SW480 (cell line): ENCODE results near the gene TSPAN15.

Source experiments
- DNase-seq: peaks from one replicate; pipeline ENCODE4 v3.0.0-alpha.2; 2016; ENCODE audit warnings: low spot score

Gene TSPAN15

DNA sequence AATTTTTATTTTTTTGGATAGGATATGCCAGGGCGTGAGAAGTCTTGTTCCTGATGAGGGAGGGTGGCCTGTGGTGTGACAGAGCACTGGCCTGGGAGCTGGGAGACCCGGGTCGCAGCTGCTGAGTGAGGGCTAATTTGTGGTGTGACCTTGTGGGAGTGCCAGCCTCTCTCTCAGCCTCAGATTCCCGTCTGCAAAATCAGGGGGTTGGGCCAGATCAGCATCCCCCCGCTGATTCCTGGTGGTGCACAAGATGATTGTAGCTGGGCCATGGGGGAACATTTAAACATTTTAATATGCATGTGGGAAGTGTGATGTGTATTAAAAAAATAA lies 14.9 kb downstream of the TSPAN15 start:
- DNase-seq, result no peak

DNA sequence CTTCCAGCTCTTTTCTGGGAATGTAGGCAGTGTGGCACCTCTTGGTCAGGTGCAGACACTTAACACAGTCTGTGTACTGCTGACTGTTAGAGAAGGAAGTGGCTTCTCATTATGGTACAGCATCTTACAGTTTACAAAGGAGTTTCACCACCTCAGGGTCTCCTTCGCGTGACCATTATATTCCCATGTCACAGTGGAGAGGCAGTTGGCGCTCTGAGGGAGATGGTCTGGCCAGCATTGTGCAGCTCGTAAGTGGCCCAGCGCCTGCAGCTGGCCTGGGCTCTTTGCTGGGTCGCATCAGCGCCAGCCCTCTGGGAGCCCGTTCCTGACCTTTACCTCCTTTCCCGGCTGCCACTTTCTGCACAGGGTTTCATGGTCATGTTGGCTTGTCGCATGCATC lies 15.4 kb downstream of the TSPAN15 start:
- DNase-seq, result no peak

DNA sequence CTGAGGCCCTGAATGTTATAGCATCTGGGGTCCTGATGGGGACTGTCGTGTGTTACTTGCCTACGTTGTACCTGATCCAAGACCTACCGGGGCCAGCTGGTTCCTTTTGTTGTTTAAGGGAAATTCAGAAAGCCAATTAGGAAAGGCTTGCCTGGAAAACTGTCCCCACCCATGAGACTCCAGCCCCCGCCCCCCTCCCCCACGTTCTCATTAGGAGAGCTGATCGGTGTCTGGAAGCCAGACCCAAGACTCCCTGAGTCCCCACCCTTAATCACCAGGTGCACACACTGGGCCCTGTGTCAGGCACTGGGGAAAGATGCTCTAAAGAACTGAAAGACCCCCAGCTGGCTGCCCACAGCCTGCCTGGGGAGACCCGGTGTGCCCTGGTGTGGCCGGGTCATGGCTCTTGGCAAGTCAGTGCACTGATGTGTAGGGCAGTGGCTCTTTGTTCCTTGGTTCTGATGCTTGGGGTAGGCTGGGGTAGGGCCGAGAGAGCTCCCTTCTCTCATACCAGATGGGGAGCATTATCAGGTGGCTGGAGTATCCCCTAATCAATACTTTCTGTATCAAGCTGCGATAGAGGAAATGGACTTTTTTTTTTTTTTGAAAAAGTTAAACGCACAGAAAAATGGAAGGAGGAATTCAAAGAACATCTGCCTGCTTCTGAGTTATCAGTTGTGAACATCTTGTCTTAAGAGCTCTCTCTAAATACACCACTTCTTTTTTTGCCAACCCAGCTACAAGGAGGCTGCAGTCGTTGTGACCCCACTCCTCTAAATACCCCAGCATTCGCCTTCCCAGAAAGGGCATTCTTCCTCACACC lies 16.9 kb downstream of the TSPAN15 start:
- DNase-seq, result no peak

DNA sequence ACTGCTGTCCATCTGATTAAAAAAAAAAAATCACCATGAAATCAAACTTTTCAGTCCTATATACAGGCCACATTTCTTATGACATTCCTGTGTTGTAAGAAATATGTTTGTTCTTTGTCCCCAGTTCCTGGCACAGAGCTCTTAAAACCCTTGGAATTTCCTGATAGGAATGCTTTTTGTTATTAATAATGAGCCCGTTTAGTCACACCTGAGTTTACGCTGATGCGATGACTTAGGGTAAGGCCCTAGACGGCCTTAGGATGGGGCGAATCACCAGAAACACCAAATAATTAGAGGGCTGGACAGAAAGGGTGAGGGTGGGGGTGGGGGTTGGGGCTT lies 17.5 kb downstream of the TSPAN15 start:
- DNase-seq, result no peak

DNA sequence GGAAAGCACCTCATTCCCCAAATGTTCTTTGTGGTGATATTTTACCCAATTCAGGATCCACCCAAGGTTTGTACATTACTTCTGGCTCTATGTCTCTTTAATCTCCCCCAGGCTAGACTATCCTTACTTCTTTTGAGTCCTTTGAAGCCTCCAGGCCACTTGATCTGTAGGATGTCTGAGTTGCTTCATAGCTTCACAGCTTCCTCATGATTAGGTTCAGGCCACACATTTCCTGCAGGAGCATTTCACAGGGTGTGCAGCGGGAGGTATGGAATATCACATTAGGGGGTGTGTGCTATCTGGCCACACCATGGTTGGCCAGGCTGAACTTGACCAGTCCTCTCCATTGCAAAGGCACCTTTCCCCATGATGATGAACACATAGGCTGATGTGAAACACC lies 18.7 kb downstream of the TSPAN15 start:
- DNase-seq, result no peak

DNA sequence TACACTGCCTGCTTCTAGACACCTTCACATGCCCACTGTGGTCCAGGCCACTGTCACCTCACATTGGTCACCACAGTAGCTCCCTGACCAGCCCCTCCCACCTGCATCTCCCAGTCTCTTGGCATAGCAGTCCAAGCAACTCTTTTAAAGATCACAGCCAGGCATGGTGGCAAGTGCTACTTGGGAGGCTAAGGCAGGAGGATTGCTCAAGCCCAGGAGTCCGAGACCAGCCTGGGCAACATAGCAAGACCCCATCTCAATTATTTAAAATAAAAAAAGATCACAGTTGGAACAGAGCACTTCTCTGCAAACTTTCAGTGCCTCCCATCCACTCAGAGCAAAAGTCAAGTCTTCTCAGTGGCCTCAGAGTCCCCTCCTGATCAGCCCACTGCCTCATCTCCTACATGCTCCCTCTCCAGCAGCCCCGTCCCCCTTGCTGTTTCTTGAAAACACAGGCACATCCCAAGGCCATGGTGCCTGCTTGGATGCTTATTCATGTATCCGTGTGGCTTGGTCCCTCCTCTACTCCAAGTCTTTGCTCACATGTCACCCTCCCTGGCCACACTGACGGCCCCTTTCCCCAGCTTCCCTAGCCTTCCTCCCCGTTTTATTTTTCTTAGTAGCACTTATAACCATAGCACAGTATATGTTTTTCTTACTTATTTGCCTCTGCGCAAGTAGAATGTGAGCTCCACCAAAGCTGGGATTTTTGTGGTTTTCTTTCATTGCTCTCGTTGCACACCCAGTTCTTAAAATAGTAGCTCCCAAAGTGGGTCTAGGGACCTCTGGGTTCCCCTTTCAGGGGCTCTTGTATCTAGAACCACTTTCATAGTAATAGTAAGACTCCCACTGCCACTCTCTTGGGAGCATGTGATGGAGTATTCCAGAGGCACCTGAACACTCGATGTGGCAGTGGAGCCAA lies 19.5 kb downstream of the TSPAN15 start:
- no peak for DNase-seq

DNA sequence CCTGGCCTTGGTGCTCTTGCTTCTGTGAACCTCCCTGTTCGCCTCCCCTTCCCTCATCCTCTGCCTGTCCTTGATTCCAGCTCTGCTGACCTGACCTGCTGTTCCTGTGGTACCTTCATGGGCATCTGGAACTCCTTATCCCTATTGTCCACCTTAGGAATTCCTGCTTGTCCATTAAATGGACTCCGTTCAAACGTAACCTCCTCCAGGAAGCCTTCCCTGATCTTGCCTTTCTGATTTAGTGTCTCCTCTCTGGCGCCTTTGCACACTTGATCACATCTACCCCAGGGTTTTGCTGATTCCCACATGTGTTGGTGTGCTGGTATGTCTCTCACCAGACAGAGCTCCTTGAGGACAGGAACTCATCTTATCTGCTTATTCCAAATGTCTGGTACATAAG lies 20.9 kb downstream of the TSPAN15 start:
- DNase-seq, result no peak

DNA sequence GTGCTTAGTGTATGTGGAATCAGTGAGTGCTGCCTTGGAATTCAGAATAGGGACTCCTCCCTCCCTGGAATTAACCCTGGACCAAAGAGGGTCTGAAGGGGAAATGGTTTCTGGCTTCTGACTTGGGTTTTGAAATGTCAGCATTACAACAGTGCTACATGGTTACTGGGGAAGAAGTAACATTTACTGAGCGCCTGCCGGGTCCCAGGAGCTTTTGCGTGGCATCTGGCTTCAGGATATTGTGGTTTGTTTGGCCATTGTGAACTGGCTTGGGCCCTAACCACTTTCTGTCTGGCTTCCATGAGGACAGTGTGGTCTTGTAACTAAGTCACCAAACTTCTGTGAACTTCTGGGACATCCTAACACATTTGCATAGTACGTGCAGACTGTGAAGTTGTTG lies 21.3 kb downstream of the TSPAN15 start:
- DNase-seq, result no peak

DNA sequence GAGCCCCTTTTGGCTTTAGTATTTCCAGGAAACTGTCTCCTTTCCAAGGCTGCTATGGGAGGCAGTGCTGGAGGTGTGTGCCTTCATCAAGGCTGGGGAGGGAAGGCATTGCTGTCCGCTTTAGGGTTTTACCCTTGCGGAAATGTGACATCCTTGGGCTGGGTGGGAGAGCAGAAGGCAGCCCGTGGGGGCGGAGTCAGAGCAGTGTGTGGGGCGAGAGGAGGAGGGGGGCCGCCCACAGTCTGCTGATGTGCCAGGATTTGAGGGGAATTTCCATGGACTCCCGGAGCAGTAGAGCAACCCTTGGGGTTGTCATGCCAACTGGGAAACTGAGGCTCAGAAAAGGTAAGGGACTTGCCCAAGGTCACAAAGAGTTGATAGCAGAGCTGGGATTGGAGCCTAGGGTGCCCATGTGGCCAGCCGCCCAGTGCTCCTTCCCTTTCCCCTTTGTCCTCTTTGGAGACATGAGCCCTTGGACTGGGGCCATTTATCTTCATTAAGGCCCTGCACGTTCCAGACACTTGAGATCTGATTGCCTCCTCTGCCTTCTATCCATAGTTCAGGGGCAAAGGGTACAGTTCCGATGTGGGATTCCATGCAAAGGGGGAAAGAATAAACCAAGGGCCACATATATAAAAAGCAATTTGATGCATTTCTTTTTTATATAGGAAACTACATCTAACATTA lies 22.2 kb downstream of the TSPAN15 start:
- no peak for DNase-seq

DNA sequence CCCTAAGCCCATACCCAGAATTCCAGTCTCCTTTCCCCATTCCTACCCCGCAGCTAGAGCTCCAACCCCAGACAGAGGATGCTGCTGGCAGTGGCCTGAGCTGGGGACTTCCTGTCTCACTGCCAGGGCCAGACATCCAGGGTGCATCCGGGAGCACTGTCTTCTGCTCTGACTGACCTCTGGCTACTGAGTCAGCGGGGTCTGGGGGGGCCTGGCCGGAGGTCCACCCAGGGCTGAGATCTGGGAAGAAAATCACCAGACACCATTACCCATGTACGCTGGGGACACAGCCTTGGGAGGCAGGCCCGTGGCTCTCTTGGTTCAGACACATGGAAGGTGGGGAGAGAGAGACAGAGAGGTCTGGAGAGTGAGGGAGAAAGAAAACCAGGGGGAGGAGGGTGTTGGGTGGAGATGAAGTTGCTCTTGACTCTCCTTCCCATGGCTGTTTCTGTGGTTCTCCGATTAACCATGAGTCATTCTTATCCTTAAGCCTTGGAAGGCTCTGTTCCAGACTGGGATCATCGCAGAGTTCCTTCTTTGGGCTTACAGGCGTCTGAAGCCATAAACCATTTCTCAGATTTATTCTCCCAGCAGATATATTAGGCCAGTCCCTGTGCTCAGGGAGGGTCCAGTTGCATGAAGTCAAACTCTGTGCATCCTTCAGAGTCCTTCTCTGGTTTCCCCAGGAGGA lies 23.6 kb downstream of the TSPAN15 start:
- no peak for DNase-seq

DNA sequence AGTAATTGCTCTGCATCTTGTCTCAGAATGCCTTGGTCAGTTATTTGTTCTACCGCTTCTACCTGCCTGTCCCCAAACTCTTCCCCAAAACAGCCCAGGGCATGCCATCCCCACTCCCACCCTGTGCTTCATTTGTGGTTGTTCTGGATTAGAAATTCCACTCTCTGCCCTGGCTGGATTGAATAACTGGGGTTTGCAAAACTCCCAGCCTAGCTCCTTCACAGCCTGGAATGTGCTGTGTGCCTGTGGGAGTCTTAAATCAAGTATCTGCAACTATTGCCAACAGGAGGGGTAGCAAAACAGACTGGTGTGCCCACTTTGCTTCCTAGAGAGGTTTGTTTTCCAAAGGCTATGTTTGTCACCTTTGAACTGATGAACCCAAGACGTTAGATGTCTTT lies 24.2 kb downstream of the TSPAN15 start:
- DNase-seq, result no peak

DNA sequence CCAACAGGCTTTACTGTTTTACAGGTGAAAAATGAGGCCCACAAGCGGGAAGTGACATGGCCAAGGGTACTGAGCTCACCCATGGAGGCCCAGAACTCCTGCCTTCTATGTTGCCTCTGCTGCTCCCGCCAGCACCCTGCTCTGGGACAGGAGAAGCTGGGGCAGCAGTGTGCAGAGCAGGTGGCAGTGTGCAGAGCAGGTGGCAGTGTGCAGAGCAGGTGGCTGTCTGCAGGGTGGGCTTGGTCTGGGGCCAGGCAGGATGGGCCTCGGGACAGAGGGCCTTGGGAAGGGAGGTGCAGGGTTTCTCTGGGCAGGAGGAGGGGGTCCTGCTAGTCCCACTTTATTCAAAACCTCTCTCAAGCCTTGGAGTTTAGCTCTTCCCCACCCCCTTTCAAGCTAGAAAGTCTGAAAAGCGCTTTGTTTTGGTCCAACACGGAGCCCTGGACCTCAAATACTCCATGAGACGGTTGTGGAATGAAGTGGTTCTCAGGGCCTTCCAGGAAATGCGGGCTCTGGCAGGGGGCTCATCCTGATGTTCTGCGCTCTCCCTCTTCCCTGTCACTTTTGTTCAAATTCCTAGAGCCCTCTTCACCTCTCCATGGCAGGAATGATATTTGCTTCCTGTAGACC lies 26.8 kb downstream of the TSPAN15 start:
- no peak for DNase-seq

DNA sequence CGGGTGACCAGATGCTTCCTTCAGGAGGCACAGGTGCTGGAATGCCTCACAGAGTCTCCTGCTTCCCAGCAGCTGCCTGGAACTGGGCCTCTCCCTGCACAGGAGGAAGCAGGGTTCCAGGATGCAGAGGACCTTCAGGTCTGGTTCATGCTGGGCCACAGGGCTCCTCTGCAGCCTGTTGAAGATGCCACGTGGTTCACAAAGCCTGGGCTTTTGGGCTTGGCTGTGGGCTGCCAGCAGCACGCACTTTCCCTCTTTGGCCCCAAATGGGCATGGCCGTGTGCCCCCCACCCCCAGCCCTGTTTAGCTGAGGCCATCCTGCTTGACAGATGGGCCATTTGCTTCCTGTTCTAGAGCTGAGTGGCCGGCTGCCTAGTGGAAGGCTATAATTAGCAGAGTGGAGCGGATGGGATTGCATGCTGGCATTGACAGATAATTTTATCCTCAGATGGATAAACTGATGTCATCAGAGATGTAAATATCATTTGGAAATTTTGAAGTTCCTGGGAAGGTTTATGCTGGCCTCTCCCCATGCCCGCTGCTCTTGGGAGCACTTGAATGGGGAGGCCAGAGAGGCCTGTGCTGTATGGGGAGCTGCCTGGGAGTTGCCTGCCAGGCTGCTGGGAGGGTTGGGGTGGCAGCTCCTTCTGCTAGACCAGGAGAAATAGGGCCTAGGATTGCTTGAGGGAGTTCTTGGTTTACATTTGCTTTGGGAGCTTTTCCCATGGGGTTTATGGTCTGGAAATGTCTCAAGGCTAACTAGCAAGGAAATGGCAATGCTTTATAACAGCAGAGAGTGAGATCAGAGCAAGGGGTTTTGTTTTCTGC lies 28.2 kb downstream of the TSPAN15 start:
- DNase-seq, result no peak

DNA sequence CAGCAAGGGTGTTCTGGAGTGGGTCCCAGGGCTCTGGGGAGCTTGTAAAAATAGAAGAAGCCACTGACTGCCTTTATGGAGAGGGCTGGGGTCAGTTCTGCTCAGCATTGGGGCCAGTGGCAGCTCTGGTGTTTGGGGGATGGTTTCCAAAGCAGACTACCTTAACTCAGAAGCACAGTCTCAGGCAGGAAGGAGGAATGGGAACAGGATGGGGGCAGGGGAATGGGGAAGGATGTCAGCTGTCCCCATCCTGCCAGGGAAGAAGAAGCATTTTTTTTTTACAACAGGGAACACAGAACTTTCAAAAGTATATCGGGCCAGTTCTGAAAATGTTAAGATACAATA lies 28.8 kb downstream of the TSPAN15 start:
- no peak for DNase-seq

DNA sequence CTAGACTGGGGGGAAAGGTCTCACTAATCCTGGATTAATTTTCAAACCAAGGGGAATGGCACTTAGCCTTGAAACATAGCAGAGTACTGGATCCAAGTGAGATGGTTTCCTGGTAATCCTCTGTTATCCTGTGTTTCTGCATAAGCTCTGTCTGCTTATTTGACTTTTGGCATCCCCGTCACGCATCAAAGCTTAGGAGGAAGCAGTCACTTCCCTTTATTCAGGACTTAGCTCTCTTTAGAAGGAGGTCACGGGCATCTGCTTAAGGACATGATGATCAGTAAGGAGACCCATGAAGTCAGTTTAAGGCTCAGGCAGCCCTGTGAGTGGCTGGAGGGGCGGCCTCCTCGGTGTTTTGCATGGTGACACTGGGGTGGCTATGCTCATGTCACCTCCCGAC lies 30.0 kb downstream of the TSPAN15 start:
- no peak for DNase-seq

DNA sequence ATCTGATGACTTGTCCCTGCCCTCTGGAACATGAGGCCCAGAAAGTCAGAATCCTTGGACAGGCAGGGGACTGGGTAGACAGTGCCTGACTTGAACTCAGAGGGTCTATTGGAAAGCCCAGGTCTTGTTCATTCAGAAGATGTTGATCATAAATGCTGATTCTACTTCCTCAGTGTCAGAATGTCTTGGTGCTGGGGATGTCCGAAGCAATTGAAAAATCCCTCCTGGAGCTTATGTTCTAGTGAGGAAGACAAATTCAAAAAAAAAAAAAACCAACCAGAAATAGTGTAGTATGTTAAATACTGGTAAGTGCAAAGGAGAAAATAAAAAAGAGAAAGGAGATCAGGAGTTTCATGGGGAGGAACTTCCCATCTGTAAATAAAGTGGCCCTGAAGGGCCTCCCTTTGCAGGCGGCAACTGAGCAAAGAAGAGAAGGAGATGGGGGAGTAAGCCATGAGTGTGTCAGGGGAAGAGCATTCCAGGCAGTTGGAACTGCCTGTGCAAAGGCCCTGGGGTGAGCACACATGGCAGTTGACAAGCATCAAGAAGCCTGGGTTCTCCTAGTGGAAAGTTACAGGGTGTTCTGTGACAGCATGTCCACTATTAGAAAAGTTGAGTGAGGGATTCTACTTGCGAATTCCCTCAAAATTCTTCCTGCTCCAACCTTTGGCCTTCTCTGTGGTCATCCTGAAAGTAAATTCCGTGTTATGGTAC lies 30.7 kb downstream of the TSPAN15 start:
- DNase-seq, result no peak

DNA sequence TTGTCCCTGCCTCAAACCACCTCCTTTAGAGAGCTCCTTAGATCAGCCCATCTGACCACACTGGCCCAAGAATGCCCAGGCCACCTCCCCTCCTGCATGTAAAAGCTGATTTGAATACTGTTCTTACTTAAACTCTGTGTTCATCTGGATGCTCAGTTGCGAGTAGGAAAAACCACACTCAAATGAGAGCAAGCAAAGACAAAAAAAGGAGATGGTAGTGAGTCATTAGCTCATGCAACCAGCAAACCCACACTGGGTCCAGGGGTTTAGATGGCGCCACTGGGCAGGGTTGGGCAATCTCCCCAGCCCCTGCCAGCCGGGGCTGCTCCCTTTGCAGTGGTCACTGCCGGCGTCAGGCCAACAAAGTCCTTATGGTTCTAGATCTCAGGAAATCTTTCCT lies 32.7 kb downstream of the TSPAN15 start:
- DNase-seq, result no peak

DNA sequence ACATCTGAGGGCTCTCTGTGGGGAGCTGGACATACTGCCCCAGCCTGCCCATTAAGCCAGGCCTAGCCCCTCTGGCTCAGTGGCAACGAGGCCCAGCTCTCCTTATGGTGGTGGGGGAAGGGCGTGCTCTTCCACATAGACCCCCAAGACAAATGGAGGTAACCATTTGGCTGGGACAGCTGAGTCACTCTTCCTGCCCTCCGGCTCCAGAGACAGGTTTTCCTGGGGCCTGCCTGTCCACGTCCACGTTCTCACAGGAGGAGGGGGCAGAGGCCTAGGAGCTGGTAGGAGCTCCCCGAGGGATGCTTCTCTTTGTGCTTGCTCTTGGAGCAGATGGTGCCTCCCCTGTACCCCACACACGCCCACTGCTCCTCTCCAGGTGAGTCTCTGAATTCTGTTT lies 33.5 kb downstream of the TSPAN15 start:
- no peak for DNase-seq

DNA sequence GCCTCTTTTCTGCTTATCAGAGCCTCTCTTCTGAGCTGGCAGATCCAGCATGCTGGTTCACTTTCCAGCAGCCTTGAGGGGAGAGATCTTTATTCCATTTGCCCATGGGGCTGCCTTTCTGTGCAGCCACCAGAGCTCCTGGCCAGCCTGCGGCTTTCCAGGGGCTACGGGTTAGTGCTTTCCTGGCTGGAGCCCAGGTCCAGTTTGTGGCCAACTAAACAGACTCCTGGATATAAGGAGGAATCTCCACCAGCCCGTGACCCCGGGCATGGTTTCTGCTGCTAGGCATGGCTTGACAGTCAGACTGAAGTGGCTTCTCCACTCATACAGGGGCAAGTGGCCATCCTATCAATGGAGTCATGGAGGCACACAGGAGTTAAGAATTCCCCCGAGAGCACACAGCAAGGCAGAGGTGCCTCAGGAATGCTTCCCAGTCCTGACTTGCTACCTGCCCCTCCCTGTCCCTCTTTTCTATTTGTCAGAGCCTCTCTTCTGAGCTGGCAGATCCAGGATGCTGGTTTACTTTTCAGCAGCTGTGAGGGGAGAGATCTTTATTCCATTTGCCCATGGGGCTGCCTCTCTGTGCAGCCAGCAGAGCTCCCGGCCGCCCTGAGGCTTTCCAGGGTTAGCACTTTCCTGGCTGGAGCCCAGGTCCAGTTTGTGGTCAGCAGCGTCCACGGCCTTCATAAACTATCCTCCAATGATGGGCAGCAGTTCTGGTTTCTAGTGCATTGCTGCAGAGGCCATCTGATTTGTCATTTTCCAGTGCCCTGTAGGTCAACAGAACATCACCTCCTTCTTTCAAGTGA lies 35.9 kb downstream of the TSPAN15 start:
- DNase-seq, result no peak
